AG09319 (cell line): ENCODE measurements around the gene MAP3K6.
"Not testable (repeated sequence)": the region's sequence is repeated elsewhere in the genome, so short reads cannot be mapped to it uniquely, and the experiment has no call there.

Experiments used
- DNase-seq: peaks from one replicate; pipeline ENCODE4 v3.0.0-alpha.2; 2010; ENCODE audit warnings: low read depth; ENCODE audit errors: extremely low read depth
- TF ChIP-seq, protein P1 (sequence below): IDR thresholded peaks from 2 replicates; pipeline ENCODE4 v1.5.1; 2011; ENCODE audit warnings: low read depth, mild to moderate bottlenecking, inconsistent platforms, low read length, moderate library complexity

Gene MAP3K6

DNA sequence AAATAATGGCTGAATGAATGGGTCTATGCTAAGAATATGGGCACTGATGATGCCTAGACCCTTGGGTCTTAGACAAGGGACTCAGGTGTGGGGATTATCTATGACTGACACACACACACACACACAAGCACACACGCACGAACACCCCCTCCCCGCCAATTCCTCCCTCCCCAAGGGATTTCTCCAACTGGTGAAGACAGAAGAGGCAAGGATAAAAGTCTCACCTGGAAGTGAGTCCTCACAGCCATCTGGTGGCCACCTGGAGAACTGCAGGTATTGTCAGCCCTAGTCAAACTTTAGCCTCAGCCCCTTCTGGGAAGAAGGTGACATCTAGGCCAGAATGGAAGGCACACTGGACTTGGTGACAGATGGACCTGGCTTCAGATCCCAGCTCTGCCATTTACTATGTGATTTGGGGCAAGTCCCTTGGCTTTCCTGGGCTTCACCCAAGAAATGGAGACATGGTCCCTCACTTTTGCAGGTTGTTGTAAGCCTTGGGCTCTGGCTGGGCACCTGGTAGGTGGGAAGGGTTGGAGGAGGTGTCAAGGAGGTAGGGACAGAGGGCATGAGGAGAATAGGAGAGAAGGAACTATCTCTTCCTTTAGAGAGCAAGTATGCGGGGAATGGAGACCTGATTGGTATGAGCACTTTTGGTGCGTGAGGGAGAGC is 21.7 kb upstream of the MAP3K6 start:
- DNase-seq, result no peak
- TF ChIP-seq, protein P1, sequence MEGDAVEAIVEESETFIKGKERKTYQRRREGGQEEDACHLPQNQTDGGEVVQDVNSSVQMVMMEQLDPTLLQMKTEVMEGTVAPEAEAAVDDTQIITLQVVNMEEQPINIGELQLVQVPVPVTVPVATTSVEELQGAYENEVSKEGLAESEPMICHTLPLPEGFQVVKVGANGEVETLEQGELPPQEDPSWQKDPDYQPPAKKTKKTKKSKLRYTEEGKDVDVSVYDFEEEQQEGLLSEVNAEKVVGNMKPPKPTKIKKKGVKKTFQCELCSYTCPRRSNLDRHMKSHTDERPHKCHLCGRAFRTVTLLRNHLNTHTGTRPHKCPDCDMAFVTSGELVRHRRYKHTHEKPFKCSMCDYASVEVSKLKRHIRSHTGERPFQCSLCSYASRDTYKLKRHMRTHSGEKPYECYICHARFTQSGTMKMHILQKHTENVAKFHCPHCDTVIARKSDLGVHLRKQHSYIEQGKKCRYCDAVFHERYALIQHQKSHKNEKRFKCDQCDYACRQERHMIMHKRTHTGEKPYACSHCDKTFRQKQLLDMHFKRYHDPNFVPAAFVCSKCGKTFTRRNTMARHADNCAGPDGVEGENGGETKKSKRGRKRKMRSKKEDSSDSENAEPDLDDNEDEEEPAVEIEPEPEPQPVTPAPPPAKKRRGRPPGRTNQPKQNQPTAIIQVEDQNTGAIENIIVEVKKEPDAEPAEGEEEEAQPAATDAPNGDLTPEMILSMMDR, result peak; percentile 87

DNA sequence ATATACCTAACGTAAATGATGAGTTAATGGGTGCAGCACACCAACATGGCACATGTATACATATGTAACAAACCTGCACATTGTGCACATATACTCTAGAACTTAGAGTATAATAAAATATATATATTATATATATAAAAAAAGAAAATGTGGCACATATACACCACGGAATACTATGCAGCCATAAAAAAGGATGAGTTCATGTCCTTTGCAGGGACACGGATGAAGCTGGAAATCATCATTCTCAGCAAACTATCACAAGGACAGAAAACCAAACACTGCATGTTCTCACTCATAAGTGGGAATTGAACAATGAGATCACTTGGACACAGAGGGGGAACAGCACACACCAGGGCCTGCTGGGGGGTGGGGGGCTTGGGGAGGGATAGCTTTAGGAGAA is 18.0 kb upstream of the MAP3K6 start:
- not testable (repeated sequence) for DNase-seq

DNA sequence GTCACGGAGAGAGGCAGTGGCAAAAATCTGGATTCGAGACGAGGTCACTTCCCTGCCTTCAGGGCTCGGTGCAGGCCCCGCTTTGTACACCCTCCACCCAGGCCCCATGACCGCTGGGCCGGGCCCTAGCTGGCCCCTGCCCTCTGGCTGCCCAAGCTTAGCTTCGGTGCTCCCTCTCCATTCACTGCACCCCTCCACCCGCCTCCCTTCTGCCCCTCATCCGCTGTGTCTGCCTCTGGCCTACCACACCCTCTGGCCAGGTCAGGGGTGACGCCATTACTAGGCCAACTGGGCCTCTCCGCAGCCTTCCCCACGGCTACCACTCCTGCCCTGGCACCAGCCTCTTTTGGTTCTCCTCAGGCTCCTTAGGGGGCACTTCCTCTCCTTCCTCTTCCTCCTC is 16.9 kb upstream of the MAP3K6 start:
- DNase-seq, result no peak

DNA sequence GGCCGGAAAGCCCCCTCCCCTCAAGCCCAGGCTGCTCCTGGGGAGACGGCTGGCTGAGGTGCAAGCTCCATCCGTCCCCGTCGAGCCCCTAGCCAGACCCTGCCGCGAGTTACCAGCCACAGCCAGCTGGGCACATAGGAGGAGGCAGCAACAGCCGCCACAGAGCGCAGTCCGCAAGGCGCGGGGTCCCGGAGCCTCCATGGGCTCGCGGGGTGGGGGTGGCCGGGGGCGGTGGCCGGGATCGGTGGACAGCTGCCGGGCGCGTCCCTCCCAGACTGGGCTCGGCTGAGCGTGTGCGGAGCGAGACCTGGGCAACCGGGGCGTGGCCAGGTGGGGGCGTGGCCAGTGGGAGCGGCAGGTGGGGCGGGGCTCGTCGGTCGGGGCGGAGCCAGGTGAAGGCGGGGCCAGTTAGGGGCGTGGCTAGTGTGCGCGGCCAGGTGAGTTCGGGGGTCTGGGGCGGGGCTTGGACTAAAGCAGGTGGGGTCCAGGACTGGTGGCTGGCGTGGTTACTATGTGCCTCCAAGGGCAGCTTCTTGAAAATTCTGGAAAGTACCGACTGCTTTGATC is 16.4 kb upstream of the MAP3K6 start, which contains the start of gene CD164L2:
Gene CD164L2, minus strand, starts transcription at position 295 of the 567 bp plus-strand sequence. Its CDS starts 94 bp downstream, at position 201.
- no peak for DNase-seq
- TF ChIP-seq, protein P1, result no peak

More for the DNA sequence above, 16.9 kb upstream of the MAP3K6 start:
- TF ChIP-seq, protein P1, result no peak

DNA sequence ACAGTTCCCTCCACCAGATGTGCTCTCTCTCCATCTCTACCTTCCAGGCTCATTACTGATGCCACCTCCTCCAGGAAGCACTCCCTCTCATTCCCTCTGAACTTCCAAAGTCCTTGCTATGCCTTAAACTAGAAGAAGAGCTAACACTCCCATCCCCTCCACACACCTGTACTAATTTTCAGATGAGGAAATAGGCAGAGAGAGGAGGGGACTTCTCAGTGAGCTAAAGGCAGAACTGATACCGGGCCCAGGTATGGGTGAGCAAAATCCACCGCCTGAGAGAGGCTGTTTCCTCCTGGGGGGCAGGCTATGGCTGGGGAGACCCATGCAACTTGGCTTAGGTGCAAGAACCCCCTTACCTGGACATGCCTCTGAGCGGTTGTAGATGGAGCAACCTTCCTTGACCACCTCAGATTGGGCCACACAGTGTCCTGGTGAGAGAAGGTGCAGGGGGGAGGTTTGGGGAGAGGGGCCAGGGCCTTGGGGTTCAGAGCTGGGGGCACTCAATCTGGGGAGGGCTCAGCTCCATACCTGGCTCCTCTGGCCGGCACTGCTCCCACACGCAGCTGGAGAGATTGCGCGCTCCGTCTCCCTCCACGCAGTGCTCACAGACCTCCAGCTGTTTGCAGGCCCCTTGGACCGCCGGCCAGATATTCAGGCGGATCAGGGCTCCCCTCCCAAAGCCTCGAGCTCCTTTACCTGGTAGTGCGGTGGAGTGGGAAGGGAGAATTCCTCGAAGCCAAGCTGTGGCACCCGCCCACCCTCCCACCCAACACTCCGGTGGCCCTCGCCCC is 15.4 kb upstream of the MAP3K6 start:
- no peak for DNase-seq
- TF ChIP-seq, protein P1, result no peak

DNA sequence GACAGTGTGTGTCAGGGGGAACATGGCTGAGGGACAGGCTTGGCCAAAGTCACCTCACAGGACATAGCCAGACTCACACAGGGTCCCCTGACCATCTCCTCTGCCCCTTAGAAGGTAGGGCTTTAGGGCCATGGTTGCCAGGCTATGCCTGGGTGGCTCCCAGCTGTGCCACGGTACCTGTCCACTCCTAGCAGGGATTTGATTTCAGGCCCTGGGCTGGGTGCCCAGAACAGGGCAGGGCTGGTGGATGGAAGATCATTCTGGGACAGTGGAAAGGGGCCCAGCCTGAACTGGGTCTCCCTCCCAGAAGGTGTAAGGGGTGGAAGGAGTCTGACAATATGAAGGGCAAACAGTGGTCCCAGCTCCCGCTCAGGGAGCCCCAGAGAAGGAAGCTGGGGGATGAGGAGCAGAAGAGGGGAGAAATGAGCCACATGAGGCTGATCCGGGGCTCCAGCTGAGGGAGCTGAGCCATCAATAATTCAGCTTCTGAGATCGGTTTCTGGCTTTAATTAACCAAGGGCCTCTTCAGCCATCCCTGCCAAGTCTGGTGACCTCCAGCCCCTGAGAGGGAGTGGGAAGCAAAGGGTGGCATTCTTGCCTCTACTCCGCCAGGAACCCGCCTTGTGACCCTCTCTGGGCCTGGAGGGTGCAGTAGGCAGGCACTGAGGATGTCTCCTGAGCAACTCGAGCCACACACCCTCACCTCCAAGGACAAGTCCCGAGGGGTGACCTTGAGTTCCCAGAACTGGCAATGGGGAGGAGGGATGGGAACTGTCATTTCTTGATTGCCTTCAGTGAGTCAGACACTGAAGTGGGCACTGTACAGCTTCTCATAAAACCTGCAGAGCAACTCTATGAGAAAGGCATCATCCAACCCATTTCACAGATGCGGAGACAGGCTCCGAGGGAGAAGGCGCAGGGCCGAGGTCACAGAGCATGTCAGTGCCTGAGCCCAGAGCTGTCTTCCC is 14.3 kb upstream of the MAP3K6 start:
- TF ChIP-seq, protein P1, result no peak
- no peak for DNase-seq

DNA sequence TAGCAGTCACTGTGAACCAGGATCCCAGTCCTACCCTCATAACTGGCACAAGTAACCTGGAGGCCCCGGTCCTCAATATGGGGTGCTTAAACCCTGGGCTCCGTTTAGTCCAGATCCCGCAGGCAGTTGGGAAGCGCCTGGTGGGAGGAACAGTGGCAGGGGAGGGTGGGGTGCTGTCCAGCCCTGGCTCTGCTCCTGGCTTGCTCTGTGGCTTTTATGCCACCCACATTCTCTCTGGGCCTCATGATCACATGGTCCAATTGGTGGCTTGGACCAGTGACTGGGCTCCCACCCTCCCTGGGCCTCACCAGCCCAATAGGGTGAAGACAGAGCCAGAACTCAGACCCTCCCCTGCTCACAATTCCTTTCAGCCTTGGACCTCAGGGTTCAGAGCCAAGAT is 13.5 kb upstream of the MAP3K6 start:
- TF ChIP-seq, protein P1, result no peak
- no peak for DNase-seq
